Osteoblast (primary cell): ENCODE measurements around the gene GADL1. TPM values are rescaled to one million over a fixed set of nuclear protein-coding genes. Genes with fewer than 3 reads are reported as not detected.

Experiments
- DNase-seq: peaks from one replicate; pipeline ENCODE4 v3.0.0; 2011; ENCODE audit warnings: low spot score, mixed read lengths; ENCODE audit not compliant: insufficient read length; ENCODE audit errors: missing footprints
- H2AFZ ChIP-seq: 2 replicates; pipeline ENCODE4 v1.6.0; 2011; ENCODE audit warnings: mild to moderate bottlenecking, low read length
- H3K27ac ChIP-seq: 2 replicates; pipeline ENCODE4 v1.5.1; 2011; ENCODE audit warnings: mild to moderate bottlenecking, low read depth, low read length, moderate library complexity
- H3K27me3 ChIP-seq: 2 replicates; pipeline ENCODE4 v1.6.0; 2012; ENCODE audit warnings: mild to moderate bottlenecking, control low read depth, inconsistent platforms, low read length, moderate library complexity; ENCODE audit not compliant: insufficient read depth
- H3K36me3 ChIP-seq: 2 replicates; pipeline ENCODE4 v1.5.1; 2011; ENCODE audit warnings: mild to moderate bottlenecking, low read length, control low read depth, moderate library complexity; ENCODE audit not compliant: insufficient read depth
- H3K4me1 ChIP-seq: 2 replicates; pipeline ENCODE4 v1.5.1; 2011; ENCODE audit warnings: mild to moderate bottlenecking, low read length, control low read depth, moderate library complexity; ENCODE audit not compliant: insufficient read depth
- H3K4me2 ChIP-seq: 2 replicates; pipeline ENCODE4 v1.6.0; 2011; ENCODE audit warnings: mild to moderate bottlenecking, low read length; ENCODE audit not compliant: insufficient read depth
- H3K4me3 ChIP-seq: fragments of 200-600 bp; sonication (generic); 3 replicates; pipeline ENCODE4 v1.5.1; 2012; ENCODE audit warnings: mild to moderate bottlenecking, low read length, inconsistent platforms; ENCODE audit not compliant: insufficient read depth
- H3K79me2 ChIP-seq: 2 replicates; pipeline ENCODE4 v1.6.0; 2012; ENCODE audit warnings: mild to moderate bottlenecking, low read length, control low read depth, inconsistent platforms; ENCODE audit not compliant: insufficient read depth
- H3K9me3 ChIP-seq: 2 replicates; pipeline ENCODE4 v1.5.1; 2011; ENCODE audit warnings: low read depth, low read length, control low read depth
- H4K20me1 ChIP-seq: 2 replicates; pipeline ENCODE4 v1.6.0; 2012; ENCODE audit warnings: mild to moderate bottlenecking, low read length, control low read depth; ENCODE audit not compliant: insufficient read depth
- total RNA-seq: library from RNA; depleted of rRNA; stranded (reverse); fragments of >200 nt; gene quantifications from 2 replicates; pipeline ENCODE4 v1.2.3, GENCODE V29; 2012
- TF ChIP-seq, protein P1 (sequence below): IDR thresholded peaks from 2 replicates; pipeline ENCODE4 v1.5.1; 2011; ENCODE audit warnings: mild to moderate bottlenecking, low read depth, low read length, moderate library complexity; ENCODE audit errors: extremely low read depth

GADL1 gene
- total RNA-seq, 1 donor = not detected

DNA sequence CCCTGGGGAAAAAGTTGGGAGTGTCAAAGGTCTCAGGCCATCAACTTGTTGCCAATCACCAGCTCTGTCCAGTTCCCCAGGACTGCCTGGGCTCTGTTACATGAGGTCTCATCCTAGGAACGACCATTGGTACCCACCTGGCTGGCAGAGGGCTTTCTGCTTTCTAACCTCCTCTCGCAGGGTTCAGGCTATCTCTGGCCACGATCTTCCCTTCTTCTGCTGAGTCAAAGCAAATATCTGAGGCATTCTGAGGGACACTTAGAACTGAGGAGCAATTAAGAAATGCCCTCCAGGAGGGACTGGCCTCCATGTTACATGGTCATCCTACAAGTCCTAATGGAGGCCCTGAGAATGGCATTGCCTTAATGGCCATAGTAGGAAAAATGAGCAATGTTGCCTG, 210.7 kb downstream of the GADL1 start:
- H3K4me3 ChIP-seq = no peak overlapping the region
- DNase-seq = no peak
- TF ChIP-seq, protein P1, sequence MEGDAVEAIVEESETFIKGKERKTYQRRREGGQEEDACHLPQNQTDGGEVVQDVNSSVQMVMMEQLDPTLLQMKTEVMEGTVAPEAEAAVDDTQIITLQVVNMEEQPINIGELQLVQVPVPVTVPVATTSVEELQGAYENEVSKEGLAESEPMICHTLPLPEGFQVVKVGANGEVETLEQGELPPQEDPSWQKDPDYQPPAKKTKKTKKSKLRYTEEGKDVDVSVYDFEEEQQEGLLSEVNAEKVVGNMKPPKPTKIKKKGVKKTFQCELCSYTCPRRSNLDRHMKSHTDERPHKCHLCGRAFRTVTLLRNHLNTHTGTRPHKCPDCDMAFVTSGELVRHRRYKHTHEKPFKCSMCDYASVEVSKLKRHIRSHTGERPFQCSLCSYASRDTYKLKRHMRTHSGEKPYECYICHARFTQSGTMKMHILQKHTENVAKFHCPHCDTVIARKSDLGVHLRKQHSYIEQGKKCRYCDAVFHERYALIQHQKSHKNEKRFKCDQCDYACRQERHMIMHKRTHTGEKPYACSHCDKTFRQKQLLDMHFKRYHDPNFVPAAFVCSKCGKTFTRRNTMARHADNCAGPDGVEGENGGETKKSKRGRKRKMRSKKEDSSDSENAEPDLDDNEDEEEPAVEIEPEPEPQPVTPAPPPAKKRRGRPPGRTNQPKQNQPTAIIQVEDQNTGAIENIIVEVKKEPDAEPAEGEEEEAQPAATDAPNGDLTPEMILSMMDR = no peak
- peaks cover 32% of the 10 kb centered on the region for H3K4me1 ChIP-seq
- no peaks in the 10 kb centered on the region for H4K20me1 ChIP-seq
- peaks cover 31% of the 10 kb centered on the region for H3K79me2 ChIP-seq
- H3K4me2 ChIP-seq = no peak overlapping the region
- no peaks in the 10 kb centered on the region for H3K9me3 ChIP-seq
- H2AFZ ChIP-seq = no peak overlapping the region
- peaks cover 31% of the 10 kb centered on the region for H3K36me3 ChIP-seq
- no peaks in the 10 kb centered on the region for H3K27me3 ChIP-seq
- H3K27ac ChIP-seq = no peak overlapping the region

- peaks cover 35% of the 10 kb centered on the region for H3K79me2 ChIP-seq
- no peaks in the 10 kb centered on the region for H3K27me3 ChIP-seq
Measured at GRCh38 chr3:30682434-30683155, 211.9 kb downstream of the GADL1 start.

DNA sequence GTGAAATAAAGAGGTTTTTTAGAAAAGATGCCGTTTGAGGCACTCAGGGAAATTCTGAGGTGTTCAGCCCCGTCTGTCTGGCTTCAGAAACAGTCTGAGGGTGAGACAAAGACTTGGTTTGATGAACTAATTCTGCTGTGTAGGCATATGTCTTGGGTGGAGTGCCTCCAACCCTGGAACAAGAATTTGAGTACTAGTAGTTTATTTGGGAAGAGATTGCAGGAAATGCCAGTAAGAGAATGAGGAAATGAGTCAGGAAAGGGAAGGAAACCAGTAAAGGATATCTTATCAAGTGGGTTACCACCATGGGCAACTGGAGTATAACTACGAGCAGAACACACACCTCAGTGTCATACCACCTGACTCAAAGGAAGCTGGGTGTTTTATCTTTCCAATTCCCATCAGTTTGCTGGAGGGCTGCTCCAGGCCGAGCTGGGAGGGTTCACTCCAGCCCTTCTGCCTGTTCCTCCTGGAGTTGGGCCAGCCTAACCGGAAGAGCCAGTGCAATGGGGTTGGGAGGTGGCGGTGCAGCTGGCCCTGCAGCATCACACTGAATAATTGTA, 212.7 kb downstream of the GADL1 start:
- H2AFZ ChIP-seq = no peak overlapping the region

More at GRCh38 chr3:30682434-30683155, 211.9 kb downstream of the GADL1 start:
- no peak overlapping the region for H2AFZ ChIP-seq
- no peaks in the 10 kb centered on the region for H3K9me3 ChIP-seq
- no peak overlapping the region for H3K4me3 ChIP-seq
- no peaks in the 10 kb centered on the region for H4K20me1 ChIP-seq
- DNase-seq = no peak
- H3K4me2 ChIP-seq = no peak overlapping the region
- peaks cover 20% of the 10 kb centered on the region for H3K4me1 ChIP-seq
- TF ChIP-seq, protein P1 = no peak
- H3K27ac ChIP-seq = no peak overlapping the region
- peaks cover 27% of the 10 kb centered on the region for H3K36me3 ChIP-seq

More for the DNA sequence above, 212.7 kb downstream of the GADL1 start:
- Histone ChIP-seq H3K4me3 (no peak overlapping the region), H4K20me1 (no peaks in the 10 kb centered on the region), H3K27me3 (no peaks in the 10 kb centered on the region), H3K4me1 (peaks cover 20% of the 10 kb centered on the region), H3K27ac (peak overlapping the region; percentile 23), H3K79me2 (peaks cover 37% of the 10 kb centered on the region), H3K4me2 (peak overlapping the region; percentile 6), H3K36me3 (peaks cover 31% of the 10 kb centered on the region), H3K9me3 (no peaks in the 10 kb centered on the region)
- no peak for DNase-seq
- TF ChIP-seq, protein P1 = no peak
